ENCODE results near the gene LRRK1.

DNA sequence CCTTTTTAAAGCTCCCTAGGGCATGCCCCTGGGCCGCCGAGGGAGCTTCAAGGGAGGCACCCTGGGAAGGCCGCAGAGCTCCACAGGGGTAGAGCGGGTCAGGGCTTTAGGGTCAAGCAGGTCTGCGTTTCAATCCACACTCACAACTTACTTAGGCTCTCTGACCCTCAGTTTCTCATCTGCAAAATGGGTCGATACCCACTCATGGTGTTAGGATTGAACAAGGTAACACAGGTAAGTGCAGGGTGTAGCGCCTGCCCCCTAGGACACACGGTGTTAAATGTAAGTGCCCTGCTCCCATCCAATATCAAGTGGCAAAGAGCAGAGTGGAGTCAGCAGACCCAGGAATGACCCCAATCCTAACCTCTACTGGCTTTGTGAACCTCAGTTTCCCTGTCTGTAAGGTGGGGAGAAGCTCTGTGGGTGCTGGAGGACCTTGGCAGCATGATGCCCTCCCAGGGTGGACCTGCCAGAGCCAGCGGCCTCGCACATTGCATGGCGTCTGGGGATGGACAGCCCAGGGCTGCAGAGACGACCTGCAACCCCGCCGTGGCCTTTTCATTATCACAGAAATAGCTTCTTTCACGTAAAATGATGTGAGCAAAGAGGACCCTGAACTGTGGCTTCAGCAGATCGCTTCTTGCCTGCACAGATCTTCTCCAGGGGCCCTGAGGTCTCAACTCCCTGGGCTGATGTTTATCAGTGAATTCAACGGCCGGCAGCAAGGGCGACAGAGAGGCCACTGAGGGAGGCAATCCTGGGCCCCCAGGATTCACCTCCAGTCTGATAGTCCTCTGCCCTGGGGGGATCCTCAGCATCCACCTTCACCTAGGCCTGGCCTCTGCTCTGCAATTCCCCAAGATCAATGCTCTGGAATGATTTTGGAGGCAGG is 194.2 kb downstream of the LRRK1 start:
- TF ChIP-seq, protein P1, sequence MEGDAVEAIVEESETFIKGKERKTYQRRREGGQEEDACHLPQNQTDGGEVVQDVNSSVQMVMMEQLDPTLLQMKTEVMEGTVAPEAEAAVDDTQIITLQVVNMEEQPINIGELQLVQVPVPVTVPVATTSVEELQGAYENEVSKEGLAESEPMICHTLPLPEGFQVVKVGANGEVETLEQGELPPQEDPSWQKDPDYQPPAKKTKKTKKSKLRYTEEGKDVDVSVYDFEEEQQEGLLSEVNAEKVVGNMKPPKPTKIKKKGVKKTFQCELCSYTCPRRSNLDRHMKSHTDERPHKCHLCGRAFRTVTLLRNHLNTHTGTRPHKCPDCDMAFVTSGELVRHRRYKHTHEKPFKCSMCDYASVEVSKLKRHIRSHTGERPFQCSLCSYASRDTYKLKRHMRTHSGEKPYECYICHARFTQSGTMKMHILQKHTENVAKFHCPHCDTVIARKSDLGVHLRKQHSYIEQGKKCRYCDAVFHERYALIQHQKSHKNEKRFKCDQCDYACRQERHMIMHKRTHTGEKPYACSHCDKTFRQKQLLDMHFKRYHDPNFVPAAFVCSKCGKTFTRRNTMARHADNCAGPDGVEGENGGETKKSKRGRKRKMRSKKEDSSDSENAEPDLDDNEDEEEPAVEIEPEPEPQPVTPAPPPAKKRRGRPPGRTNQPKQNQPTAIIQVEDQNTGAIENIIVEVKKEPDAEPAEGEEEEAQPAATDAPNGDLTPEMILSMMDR (IDR thresholded peaks at IDR 0.05; ENCODE audit: low read depth, low read length, poor library complexity, severe bottlenecking): no peak
- TF ChIP-seq EZH2phosphoT487 (IDR thresholded peaks at IDR 0.05; ENCODE audit: borderline replicate concordance, low read length): no peak

Data from DOHH2 (cell line).